DOHH2 (cell line): Measurements from ENCODE around the gene TESMIN.

Source experiments
- H3F3A ChIP-seq: fragments of 200-600 bp; sonication (generic), shearing (Covaris generic); 2 replicates; pipeline ENCODE4 v1.6.0; 2016; ENCODE audit warnings: antibody characterized with exemption, mild to moderate bottlenecking; ENCODE audit not compliant: control insufficient read depth, insufficient read depth
- H3K27ac ChIP-seq: fragments of 200-600 bp; sonication (generic); 2 replicates; pipeline ENCODE4 v1.5.1; 2014; ENCODE audit warnings: low read depth, mild to moderate bottlenecking, low read length, moderate library complexity
- H3K27me3 ChIP-seq: fragments of 200-600 bp; sonication (generic); 2 replicates; pipeline ENCODE4 v1.6.1; 2014; ENCODE audit warnings: mild to moderate bottlenecking, low read length, mixed read lengths; ENCODE audit not compliant: control insufficient read depth
- H3K36me3 ChIP-seq: fragments of 200-600 bp; sonication (generic); 2 replicates; pipeline ENCODE4 v1.6.1; 2014; ENCODE audit warnings: mild to moderate bottlenecking, low read length, moderate library complexity, mixed read lengths; ENCODE audit not compliant: control insufficient read depth
- H3K4me1 ChIP-seq: fragments of 200-600 bp; sonication (generic); 2 replicates; pipeline ENCODE4 v1.6.1; 2014; ENCODE audit warnings: mild to moderate bottlenecking, low read length, mixed read lengths; ENCODE audit not compliant: control insufficient read depth
- H3K4me2 ChIP-seq: fragments of 200-600 bp; sonication (generic); 2 replicates; pipeline ENCODE4 v1.6.0; 2014; ENCODE audit warnings: mild to moderate bottlenecking, low read length, moderate library complexity
- H3K4me3 ChIP-seq: fragments of 200-600 bp; sonication (generic); 2 replicates; pipeline ENCODE4 v1.5.1; 2014; ENCODE audit warnings: mild to moderate bottlenecking, low read length, mixed read lengths
- H3K79me2 ChIP-seq: fragments of 200-600 bp; sonication (generic); 2 replicates; pipeline ENCODE4 v1.6.1; 2014; ENCODE audit warnings: mild to moderate bottlenecking, low read length, mixed read lengths; ENCODE audit not compliant: control insufficient read depth
- H3K9me2 ChIP-seq: fragments of 200-600 bp; sonication (generic); replicated peaks from 2 replicates; pipeline ENCODE4 v1.6.1; 2014; ENCODE audit warnings: mild to moderate bottlenecking, low read length, mixed read lengths; ENCODE audit not compliant: control insufficient read depth
- H3K9me3 ChIP-seq: fragments of 200-600 bp; sonication (generic); 2 replicates; pipeline ENCODE4 v1.6.1; 2014; ENCODE audit warnings: antibody characterized with exemption, low read length, mixed read lengths; ENCODE audit not compliant: control insufficient read depth, insufficient read depth
- H4K20me1 ChIP-seq: fragments of 200-600 bp; sonication (generic); 2 replicates; pipeline ENCODE4 v1.6.0; 2014; ENCODE audit warnings: low read depth, mild to moderate bottlenecking, antibody characterized with exemption, low read length, moderate library complexity; ENCODE audit not compliant: control insufficient read depth, insufficient read depth
- CTCF ChIP-seq: fragments of 200-600 bp; sonication (generic); IDR thresholded peaks from one replicate; pipeline ENCODE4 v1.5.1; 2014; ENCODE audit warnings: antibody characterized with exemption, mild to moderate bottlenecking, low read depth, low read length; ENCODE audit not compliant: poor library complexity, severe bottlenecking
- EZH2phosphoT487 ChIP-seq: fragments of 200-600 bp; sonication (generic); IDR thresholded peaks from 2 replicates; pipeline ENCODE4 v1.6.1; 2017; ENCODE audit warnings: borderline replicate concordance, mild to moderate bottlenecking, antibody characterized with exemption, low read length, moderate library complexity, mixed read lengths

TESMIN gene

GRCh38 chr11:68767672-68768071 is 16.4 kb upstream of the TESMIN start:
- Histone ChIP-seq H4K20me1 (no peaks in the 10 kb centered on the region), H3K4me2 (no peak overlapping the region), H3K79me2 (no peaks in the 10 kb centered on the region), H3K27ac (no peak overlapping the region), H3K9me3 (no peaks in the 10 kb centered on the region), H3K4me1 (no peaks in the 10 kb centered on the region), H3K36me3 (no peaks in the 10 kb centered on the region), H3K4me3 (no peak overlapping the region), H3K9me2 (no peaks in the 10 kb centered on the region), H3F3A (no peaks in the 10 kb centered on the region), H3K27me3 (no peaks in the 10 kb centered on the region)
- TF ChIP-seq CTCF: no peak
- no peak for TF ChIP-seq EZH2phosphoT487

- TF ChIP-seq EZH2phosphoT487 (no peak), CTCF (no peak)
- Histone ChIP-seq H3K4me2 (no peak overlapping the region), H3K36me3 (no peaks in the 10 kb centered on the region), H4K20me1 (no peaks in the 10 kb centered on the region), H3K79me2 (no peaks in the 10 kb centered on the region), H3F3A (no peaks in the 10 kb centered on the region), H3K9me3 (no peaks in the 10 kb centered on the region), H3K27ac (no peak overlapping the region), H3K9me2 (no peaks in the 10 kb centered on the region), H3K4me3 (no peak overlapping the region), H3K4me1 (no peaks in the 10 kb centered on the region), H3K27me3 (no peaks in the 10 kb centered on the region)
These were observed 15.5 kb upstream of the TESMIN start for GRCh38 chr11:68766786-68767185.

- H3K9me3 ChIP-seq: no peaks in the 10 kb centered on the region
- H3K36me3 ChIP-seq: no peaks in the 10 kb centered on the region
- H3K27ac ChIP-seq: no peak overlapping the region
- no peak for TF ChIP-seq EZH2phosphoT487
- no peak for TF ChIP-seq CTCF
- H3K79me2 ChIP-seq: no peaks in the 10 kb centered on the region
- no peaks in the 10 kb centered on the region for H3K9me2 ChIP-seq
- H4K20me1 ChIP-seq: no peaks in the 10 kb centered on the region
- no peak overlapping the region for H3K4me2 ChIP-seq
- H3K4me1 ChIP-seq: no peaks in the 10 kb centered on the region
- H3F3A ChIP-seq: no peaks in the 10 kb centered on the region
- H3K27me3 ChIP-seq: no peaks in the 10 kb centered on the region
- no peak overlapping the region for H3K4me3 ChIP-seq
These were observed 13.4 kb upstream of the TESMIN start for GRCh38 chr11:68764746-68765145.
